Measurements from ENCODE around the gene KCNQ2. TPM values are rescaled to one million over a fixed set of nuclear protein-coding genes. Genes with fewer than 3 reads are reported as not detected.

Gene KCNQ2
- total RNA-seq, 2 experiments from 2014 or later: not detected

DNA sequence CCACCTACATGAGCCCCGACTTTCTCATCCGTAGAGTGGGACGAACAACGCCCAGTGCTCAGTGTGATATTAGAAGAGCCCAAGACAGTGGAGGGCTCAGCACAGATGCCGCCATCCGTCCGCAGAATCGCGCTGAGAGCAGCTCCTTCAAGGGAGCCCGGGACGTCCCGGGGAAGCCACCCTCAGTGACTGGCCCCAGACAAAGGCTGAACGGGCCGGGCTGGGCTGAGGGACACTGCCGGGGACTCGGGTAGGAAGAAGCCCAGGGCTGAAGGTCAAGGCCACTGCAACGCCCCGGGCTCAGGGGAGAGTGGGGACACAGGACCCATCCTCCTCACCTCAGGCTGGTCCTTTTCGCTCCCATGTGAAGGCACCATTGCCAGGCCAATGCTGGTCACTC, 98.5 kb downstream of the KCNQ2 start:
- Mint-ChIP-seq H3K9me3 (no peaks in the 10 kb centered on the region), H3K27ac (no peak overlapping the region), H3K4me1 (ENCODE audit: low read depth) (no peaks in the 10 kb centered on the region), H3K4me3 (no peak overlapping the region), H3K27me3 (peaks cover 10% of the 10 kb centered on the region), H3K36me3 (ENCODE audit: low read depth) (no peaks in the 10 kb centered on the region)
- no peak for DNase-seq
- ATAC-seq: no peak
- ChIA-PET POLR2A (no interaction called here), CTCF (interaction anchor here (1.0 kb wide), 1 partner anchor 8 kb away, joined by 4 read pairs; no protein-coding TSS in a partner anchor)
- TF ChIP-seq, protein P1, sequence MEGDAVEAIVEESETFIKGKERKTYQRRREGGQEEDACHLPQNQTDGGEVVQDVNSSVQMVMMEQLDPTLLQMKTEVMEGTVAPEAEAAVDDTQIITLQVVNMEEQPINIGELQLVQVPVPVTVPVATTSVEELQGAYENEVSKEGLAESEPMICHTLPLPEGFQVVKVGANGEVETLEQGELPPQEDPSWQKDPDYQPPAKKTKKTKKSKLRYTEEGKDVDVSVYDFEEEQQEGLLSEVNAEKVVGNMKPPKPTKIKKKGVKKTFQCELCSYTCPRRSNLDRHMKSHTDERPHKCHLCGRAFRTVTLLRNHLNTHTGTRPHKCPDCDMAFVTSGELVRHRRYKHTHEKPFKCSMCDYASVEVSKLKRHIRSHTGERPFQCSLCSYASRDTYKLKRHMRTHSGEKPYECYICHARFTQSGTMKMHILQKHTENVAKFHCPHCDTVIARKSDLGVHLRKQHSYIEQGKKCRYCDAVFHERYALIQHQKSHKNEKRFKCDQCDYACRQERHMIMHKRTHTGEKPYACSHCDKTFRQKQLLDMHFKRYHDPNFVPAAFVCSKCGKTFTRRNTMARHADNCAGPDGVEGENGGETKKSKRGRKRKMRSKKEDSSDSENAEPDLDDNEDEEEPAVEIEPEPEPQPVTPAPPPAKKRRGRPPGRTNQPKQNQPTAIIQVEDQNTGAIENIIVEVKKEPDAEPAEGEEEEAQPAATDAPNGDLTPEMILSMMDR (IDR thresholded peaks at IDR 0.05): no peak
- intact Hi-C loops (cut with micrococcal nuclease): no loop called here

DNA sequence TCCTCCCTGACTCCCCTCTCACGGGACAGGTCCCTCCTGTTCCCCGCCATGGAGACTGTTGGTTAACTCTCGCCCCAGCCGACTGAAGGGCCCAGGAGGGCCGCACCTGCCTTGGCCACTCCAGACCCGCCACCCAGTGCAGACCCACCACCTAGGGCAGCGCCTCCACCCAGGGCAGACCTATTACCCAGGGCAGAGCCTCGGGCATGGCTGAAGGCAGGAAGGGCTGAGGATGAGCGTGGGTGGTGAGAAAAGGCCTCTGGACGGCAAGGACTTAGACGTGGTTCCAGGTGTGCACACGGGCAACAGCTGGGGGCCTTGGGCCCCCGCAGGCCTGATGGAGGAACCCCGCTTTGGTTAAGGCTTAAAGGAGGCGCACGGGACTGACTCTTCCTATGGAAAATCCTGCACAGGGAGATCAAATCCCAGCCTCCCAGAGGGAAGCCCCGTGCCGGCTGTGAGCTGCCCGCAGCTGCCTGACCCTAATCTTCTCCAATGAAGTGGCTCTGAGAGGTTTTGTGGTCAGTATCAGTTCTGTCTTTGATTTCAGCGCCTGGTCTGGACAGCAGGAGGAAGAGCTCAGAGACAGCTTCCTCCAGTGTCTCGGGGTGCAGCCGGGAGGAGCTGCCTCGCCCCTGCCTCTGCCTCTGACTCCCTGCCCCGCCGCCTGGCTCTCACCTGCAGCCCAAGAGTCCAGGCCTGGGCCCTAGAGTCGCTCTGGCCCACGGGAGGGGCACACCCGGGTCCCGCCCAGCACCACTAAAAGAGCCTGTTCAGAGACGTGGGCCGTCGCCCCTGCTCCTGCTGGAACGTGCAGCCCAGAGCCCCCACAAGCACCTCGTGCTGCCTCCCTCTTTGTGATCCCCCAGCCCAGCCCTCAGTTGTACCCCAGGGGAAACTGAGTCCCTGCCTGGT, 99.2 kb downstream of the KCNQ2 start:
- no peaks in the 10 kb centered on the region for H3K36me3 Mint-ChIP-seq (ENCODE audit: low read depth)
- H3K4me1 Mint-ChIP-seq (ENCODE audit: low read depth): no peaks in the 10 kb centered on the region
- DNase-seq: no peak
- H3K27me3 Mint-ChIP-seq: peaks cover 8% of the 10 kb centered on the region
- H3K9me3 Mint-ChIP-seq: no peaks in the 10 kb centered on the region
- no peak for ATAC-seq
- H3K27ac Mint-ChIP-seq: no peak overlapping the region
- ChIA-PET CTCF (interaction anchor here (1.0 kb wide), 1 partner anchor 9 kb away, joined by 4 read pairs; no protein-coding TSS in a partner anchor), POLR2A (no interaction called here)
- intact Hi-C loops (cut with micrococcal nuclease): no loop called here
- TF ChIP-seq, protein P1 (IDR thresholded peaks at IDR 0.05): no peak
- H3K4me3 Mint-ChIP-seq: no peak overlapping the region

GRCh38 chr20:63371291-63371865, 101.1 kb downstream of the KCNQ2 start:
- H3K4me3 Mint-ChIP-seq: no peak overlapping the region
- TF ChIP-seq, protein P1 (IDR thresholded peaks at IDR 0.05): no peak
- CTCF ChIA-PET: interaction anchor here (1.0 kb wide), 1 partner anchor 10 kb away, joined by 3 read pairs; no protein-coding TSS in a partner anchor
- no peaks in the 10 kb centered on the region for H3K9me3 Mint-ChIP-seq
- no peak for DNase-seq
- POLR2A ChIA-PET: no interaction called here
- peaks cover 3% of the 10 kb centered on the region for H3K27me3 Mint-ChIP-seq
- H3K36me3 Mint-ChIP-seq (ENCODE audit: low read depth): no peaks in the 10 kb centered on the region
- intact Hi-C loops (cut with micrococcal nuclease): no loop called here
- H3K27ac Mint-ChIP-seq: no peak overlapping the region
- H3K4me1 Mint-ChIP-seq (ENCODE audit: low read depth): no peaks in the 10 kb centered on the region
- ATAC-seq: no peak

DNA sequence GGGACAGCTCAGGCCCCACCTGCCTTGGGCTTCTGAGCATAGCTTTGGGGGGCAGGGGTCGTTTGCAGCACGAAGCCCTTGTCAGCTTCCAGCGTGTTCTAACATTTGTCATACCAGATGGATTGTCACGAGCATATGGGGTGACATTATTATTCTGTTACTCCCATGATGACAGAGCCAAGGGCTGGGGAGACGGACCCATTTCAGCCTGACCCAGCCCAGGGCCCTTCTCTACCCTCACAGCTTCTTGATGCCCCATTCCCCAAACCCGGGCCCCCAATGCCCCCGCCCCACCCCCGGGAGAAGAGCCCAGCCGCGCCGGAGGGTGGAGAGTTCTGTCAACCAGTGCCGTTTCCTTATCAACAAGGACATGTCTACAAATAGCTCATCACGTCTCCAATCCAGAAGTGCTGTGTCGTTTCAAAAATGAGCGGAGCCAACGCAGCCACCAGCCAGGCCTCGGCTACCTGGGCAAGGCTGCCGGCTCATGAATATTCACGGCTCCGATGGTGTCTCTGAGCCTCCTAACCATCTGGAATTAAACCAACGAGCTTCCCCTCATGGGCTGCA, 101.8 kb downstream of the KCNQ2 start:
- H3K9me3 Mint-ChIP-seq: no peaks in the 10 kb centered on the region
- ATAC-seq: no peak
- no peak overlapping the region for H3K27ac Mint-ChIP-seq
- CTCF ChIA-PET: interaction anchor here (1.0 kb wide), 1 partner anchor 11 kb away, joined by 3 read pairs; no protein-coding TSS in a partner anchor
- POLR2A ChIA-PET: no interaction called here
- H3K4me1 Mint-ChIP-seq (ENCODE audit: low read depth): no peaks in the 10 kb centered on the region
- no peaks in the 10 kb centered on the region for H3K27me3 Mint-ChIP-seq
- no peaks in the 10 kb centered on the region for H3K36me3 Mint-ChIP-seq (ENCODE audit: low read depth)
- DNase-seq: no peak
- intact Hi-C loops (cut with micrococcal nuclease): no loop called here
- TF ChIP-seq, protein P1 (IDR thresholded peaks at IDR 0.05): no peak
- H3K4me3 Mint-ChIP-seq: no peak overlapping the region

Measured in activated CD8-positive, alpha-beta T cell treated with anti-CD3 and anti-CD28 coated beads for 36 hours (primary cell).